ENCODE data around the gene KLK5.

KLK5 gene

DNA sequence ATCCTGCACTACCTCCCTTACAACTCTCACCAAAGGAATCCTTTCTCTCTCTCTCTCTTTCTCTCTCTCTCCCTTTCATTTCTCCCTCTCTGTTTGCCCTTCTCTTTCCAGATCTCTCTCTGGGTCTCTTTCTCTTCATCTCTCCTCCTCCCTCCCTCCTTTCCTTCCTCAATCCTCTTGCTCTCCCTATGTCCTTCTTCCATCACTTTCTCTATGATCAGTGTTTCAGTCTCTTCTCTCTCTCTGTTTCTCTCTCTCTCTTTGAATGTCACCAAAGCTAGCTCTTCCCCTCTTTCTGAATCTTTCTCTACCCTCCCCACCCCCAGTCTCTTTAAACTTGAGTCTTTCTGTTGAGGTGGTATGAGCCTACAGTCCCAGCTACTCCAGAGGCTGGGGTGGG is 21.8 kb downstream of the KLK5 start:
- H3K4me3 ChIP-seq (ENCODE audit: low read length): no peak overlapping the region
- DNase-seq (ENCODE audit: low read depth, low spot score): no peak

GRCh38 chr19:50928831-50929230 is 24.0 kb downstream of the KLK5 start:
- H3K4me3 ChIP-seq (ENCODE audit: low read length): no peak overlapping the region
- DNase-seq (ENCODE audit: low read depth, low spot score): peak; percentile 14

- DNase-seq (ENCODE audit: low read depth, low spot score): no peak
- H3K4me3 ChIP-seq (ENCODE audit: low read length): no peak overlapping the region
Measured at GRCh38 chr19:50926144-50926543, 26.7 kb downstream of the KLK5 start.

DNA sequence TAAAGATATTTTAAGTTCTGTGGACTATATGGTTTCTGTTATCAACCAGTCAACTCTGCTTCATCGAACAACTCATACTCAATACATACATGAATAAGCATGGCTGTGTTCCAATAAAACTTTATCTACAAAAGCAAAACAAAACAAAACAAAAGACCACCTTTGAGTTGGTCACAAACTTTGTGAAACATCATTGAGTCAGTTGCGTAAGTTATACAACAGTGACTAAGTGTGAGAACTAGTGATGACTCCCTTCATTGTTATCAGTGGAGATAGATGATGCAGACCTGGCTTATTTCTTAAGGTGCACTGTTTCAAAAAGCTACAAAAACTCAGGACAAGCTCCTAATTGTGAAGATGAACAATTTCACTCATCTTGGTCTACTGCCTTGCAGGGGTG is 27.1 kb downstream of the KLK5 start:
- H3K4me3 ChIP-seq (ENCODE audit: low read length): no peak overlapping the region
- DNase-seq (ENCODE audit: low read depth, low spot score): no peak

DNA sequence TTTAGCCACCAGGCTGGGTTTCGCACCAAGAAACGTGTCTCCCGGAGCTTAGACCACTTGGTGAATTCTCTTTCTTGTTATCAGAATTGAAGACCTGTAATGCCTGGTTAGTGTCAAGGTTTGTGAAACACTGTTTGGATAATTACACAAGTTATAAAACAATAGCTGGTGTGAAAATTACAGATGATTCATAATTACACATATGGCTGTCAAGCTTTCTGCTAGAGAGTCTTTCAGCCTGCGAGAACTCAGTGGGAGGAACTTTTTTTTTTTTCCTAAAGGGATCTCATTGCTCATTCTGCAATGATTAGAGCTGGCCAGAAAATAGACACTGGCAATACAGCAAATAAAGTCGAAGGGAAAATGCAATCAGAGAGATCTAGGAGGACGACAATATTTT is 28.3 kb downstream of the KLK5 start:
- H3K4me3 ChIP-seq (ENCODE audit: low read length): no peak overlapping the region
- DNase-seq (ENCODE audit: low read depth, low spot score): no peak

- H3K4me3 ChIP-seq (ENCODE audit: low read length): no peak overlapping the region
- peak; percentile 74 for DNase-seq (ENCODE audit: low read depth, low spot score)
Measured at GRCh38 chr19:50922317-50922853, 30.5 kb downstream of the KLK5 start.

DNA sequence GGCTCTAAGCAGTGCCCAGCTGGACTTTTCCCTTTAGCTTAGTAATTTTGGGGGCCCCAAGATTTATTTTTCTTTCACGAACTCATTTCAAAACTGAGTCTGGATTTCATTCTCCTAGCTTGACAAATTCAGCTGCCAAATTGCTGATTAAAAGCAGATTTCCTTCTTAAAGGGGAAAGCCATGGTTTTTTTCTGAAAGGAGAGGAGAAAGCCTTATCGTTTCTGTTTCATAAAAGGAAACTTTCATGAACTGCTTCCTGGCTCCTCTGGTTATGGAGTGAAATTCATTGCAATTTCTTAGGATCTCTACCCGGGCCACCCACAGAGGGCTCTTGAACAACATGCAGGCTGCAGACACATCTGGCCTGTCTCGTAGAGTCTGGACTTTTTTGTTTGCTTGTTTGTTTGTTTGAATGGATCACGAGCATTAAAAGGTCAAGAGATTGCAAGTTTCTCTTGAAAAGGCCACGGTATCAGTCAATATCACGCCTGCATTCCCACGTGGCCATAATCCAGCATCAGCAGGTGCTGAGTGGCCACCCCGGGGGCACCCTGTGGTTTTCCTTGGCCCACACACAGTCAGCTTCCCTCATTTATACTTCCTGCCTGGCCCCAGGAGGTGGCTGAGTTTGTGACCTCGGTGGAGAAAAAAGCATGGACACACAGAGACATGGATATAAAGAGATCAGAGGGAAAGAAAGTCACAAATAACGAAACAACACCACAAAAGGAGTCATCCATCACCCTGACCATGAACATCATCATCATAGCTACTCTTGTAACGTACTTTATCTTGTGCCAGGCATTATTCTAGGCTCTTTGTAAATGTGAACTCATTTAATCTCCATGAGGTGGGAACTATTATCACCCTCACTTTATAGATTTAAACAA is 31.2 kb downstream of the KLK5 start:
- no peak for DNase-seq (ENCODE audit: low read depth, low spot score)
- no peak overlapping the region for H3K4me3 ChIP-seq (ENCODE audit: low read length)

GRCh38 chr19:50916069-50916468 is 36.8 kb downstream of the KLK5 start:
- no peak overlapping the region for H3K4me3 ChIP-seq (ENCODE audit: low read length)
- DNase-seq (ENCODE audit: low read depth, low spot score): no peak

DNA sequence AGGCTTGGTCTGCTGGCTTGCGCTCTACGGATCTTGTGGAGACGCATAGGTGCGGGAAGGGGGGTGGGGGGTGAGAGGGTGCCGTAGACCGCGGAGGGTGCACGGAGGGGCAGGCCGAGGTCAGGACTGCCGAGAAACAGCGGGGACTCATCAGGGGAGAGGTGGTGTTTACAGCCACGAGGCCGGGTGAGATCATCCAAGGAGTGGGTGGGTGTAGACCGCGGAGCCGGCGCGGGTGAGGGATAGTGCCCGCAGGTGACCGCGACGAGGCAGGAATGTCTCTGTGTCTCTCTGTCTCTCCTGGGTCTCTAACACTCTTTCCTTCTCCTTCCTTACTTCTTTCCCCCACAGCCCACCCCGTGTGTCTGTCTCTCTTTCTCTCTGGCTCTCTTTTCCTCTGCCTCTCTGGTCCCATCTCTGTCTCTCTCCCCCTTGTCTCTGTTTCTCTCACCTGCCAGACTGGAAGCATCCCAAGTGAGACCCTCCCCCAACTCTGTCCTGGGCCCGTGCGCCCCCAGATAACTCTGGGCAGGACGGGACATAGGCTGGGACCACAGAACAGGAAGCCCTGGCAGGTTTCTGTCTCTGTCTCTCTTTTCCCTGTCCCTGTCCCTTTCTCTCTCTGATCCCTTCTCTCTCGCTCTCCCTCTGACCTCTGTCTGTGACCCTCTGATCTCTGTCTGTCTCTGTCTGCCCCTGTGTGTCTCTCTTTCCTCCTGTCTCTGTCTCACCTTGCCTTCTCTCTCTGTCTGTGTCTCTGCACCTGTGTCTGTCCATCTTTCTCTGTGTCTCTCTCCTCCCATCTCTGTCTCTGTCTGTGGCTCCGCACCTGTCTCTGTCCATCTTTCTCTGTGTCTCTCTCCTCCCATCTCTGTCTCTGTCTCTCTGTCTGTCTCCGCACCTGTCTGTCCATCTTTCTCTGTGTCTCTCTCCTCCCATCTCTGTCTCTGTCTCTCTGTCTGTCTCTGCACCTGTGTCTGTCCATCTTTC is 39.8 kb downstream of the KLK5 start:
- no peak overlapping the region for H3K4me3 ChIP-seq (ENCODE audit: low read length)
- DNase-seq (ENCODE audit: low read depth, low spot score): no peak

DNA sequence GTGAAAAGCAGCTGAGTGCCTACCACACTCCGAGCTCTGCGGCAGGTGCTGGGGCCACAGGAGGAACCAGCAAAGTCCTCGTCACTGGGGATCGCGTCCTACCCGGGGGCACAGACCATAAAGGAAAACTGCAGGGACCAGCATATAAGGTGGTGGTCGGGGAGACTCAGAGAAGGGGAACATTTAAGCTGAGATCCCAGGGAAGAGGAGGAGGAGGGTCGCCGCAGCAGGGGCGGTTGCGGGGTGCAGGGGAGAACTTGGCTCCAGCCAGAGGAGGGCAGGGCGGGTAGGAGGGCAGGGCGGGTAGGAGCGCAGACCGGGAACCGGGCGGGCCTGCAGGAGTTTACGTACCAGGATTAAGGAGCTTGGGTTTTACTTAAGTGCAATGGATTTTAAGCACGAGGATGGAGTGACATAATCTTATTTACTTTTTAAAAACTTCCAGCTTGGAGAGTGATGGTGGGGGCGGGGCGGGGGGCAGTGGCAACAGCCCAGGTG is 40.7 kb downstream of the KLK5 start:
- DNase-seq (ENCODE audit: low read depth, low spot score): no peak
- no peak overlapping the region for H3K4me3 ChIP-seq (ENCODE audit: low read length)

DNA sequence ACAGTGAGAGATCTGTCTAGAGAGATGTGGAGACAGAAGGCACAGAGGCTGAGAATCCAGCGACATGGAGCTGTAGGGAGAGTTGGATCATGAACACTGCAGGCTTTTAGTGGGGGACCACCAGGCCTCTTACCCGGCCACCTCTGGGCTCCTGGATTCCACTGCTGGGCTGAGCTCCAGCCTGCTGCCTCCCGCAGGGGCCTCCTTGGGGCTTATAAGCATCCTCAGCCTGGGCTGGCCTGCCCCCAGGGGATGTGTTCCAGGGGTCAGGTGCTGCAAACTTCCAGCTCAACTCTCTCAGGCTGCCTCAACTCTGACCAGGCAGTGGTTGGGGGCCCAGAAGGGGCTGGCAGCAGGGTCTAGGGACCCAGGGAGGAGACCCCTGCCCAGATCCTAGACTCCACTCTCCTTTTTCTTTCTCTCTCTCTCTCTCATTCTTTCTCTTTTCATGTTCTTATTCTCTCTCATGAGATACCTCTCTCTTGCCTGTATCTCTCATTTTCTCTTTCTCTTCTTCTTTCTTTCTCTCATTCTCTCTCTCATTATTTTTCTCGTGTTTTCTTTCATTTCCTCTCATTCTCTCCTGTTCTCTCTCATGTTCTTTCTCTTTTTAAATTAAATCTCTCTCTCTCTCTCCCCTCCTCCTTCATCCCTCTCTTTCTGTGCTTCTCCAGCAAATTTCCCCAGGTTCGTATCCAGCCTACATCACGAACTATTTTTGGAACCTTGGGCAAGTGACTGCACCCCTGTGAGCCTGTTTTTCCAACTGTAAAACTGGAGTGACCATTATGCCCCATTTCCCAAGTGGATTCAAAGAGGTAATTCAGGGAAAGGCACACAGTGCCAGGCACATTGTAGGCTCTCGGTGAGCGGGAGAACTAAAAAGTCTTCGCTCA is 41.4 kb downstream of the KLK5 start, which contains the start of gene KLK4:
KLK4 (minus strand) TSS at position 190 of the 896 bp plus-strand sequence. CDS start 657 bp downstream, outside the sequence.
- H3K4me3 ChIP-seq (ENCODE audit: low read length): no peak within 1 kb of the TSS
- DNase-seq (ENCODE audit: low read depth, low spot score): no peak

GRCh38 chr19:50910722-50911121 is 42.1 kb downstream of the KLK5 start:
- no peak for DNase-seq (ENCODE audit: low read depth, low spot score)
- no peak overlapping the region for H3K4me3 ChIP-seq (ENCODE audit: low read length)

DNA sequence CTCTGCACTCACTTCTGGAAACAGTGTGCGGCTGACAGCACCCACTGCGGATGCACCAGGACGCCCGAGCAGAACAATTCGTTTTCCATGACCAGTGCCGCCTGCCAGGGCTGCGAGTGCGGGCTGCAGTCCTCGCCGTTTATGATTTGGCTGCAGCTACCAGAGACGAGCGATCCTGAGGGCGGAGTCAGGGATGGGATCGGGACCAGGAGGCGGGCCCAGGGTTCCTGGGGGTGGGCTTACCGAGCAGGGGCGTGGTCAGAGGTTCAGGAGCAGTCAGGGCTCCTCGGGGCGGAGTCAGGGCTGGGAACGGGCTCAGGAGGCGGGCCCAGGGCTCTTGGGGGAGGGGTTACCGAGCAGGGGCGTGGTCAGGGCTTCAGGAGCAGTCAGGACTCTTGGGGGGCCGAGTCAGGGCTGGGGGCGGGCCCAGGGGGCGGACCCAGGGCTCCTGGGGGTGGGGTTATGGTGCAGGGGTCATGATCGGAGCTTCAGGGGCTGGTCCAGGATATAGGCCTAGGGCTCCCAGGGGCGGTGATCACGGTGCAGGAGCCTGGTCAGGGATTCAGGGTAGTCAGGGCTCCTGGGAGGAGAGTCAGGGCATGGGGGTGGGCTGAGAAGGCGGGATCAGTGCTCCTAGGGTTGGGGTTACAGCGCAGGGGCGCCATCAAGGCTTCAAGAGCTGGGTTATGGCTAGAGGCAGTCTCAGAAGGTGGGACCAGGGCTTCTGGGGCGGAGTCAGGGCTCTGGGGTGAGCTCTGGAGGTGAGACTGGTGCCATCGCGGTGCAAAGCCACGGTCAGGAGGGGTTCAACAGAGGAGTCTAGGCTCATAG is 43.4 kb downstream of the KLK5 start:
- peak; percentile 50 for DNase-seq (ENCODE audit: low read depth, low spot score)
- H3K4me3 ChIP-seq (ENCODE audit: low read length): no peak overlapping the region

DNA sequence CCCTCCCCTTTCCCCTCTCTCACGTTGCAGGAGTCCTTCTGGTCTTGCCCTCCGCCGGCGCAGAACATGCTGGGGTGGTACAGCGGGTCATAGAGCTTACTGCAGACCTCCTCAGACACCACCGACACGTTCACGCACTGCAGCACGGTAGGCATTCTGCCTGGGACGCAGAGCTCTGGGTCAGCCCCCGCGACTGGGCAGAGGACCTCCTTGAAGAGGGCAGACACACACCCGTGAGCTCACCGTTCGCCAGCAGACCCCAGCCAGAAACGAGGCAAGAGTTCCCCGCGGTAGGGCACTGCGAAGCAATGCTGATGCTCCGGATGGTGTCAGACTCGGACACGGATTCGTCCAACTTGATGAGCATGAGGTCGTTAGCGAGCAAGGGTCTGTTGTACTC is 44.5 kb downstream of the KLK5 start:
- no peak overlapping the region for H3K4me3 ChIP-seq (ENCODE audit: low read length)

DNA sequence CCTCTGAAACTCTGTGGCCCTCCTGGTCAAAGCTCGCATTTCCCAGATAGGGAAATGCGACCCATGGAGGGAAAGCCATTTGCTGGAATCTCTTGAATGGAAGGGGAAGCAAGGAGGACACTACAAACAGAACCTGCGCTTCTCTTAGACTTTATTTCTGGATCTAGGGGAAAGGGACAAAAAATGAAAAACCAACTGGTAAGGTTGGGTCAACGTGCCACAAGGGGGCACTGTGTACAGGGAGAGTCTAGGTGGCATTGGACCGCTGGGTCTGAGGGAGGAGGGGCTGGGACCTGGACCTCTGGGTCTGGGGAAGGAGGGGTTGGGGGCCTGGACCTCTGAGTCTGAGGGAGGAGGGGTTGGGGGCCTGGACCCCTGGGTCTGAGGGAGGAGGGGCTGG is 46.6 kb downstream of the KLK5 start:
- H3K4me3 ChIP-seq (ENCODE audit: low read length): no peak overlapping the region
- peak; percentile 26 for DNase-seq (ENCODE audit: low read depth, low spot score)

More for the DNA sequence above, 44.5 kb downstream of the KLK5 start:
- DNase-seq (ENCODE audit: low read depth, low spot score): no peak

GRCh38 chr19:50902640-50903039 is 50.2 kb downstream of the KLK5 start:
- no peak for DNase-seq (ENCODE audit: low read depth, low spot score)
- H3K4me3 ChIP-seq (ENCODE audit: low read length): no peak overlapping the region

DNA sequence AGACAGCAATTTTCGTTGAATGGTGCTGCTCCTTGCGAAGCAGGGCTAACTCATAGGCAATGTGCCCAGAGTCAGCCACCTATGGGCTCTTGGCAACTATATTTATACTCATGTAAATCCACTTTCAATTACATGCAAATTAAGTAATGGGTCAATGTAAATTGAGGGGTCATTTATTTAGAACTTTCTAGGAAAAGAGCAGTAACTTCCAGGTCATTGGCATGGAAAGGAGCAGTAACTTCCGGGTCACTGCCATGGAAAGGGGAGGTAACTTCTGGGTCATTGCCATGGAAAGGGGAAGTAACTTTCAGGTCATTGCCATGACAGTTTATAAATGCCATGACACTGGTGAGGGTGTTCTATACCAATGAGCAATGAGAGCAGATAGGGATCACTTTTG is 53.3 kb downstream of the KLK5 start:
- no peak overlapping the region for H3K4me3 ChIP-seq (ENCODE audit: low read length)
- DNase-seq (ENCODE audit: low read depth, low spot score): no peak

DNA sequence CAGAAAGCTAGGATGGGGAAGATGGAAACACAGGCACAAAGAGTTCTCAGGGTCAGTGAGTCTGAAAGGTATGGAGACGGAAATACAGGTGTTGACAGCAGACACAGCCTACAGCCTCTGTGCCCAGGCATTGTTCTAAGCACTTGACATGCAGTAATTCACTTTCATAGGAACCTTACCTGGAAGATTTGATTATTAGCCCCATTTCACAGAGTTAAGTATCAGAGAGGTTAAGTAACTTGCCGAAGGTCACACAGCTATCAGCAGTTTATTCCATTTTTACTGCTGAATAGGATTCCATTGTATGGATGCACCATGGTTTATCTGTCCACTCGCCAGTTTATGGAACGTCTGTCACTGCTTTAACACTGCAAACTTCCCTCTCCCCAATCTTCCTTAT is 54.8 kb downstream of the KLK5 start:
- no peak overlapping the region for H3K4me3 ChIP-seq (ENCODE audit: low read length)
- DNase-seq (ENCODE audit: low read depth, low spot score): no peak

Measured in Jurkat, Clone E6-1 (cell line).